HL-60 (cell line): ENCODE measurements around the gene DEGS1.
A peak's percentile ranks its signal among the peaks of the same experiment; 100 is the strongest.

Experiments used
- DNase-seq, 2 experiments: peaks; one replicate each; pipeline ENCODE4 v3.0.0-alpha.2; 2010 to 2020; ENCODE audit warnings: low read depth in 1 of 2, low spot score in 1 of 2
- H3K27ac ChIP-seq: fragments of 250-450 bp; sonication (Bioruptor Pico); replicated peaks from 2 replicates; pipeline ENCODE4 v1.5.1; 2020; ENCODE audit warnings: mild to moderate bottlenecking, moderate library complexity
- H3K27me3 ChIP-seq: fragments of 250-450 bp; sonication (Bioruptor Pico); 2 replicates; pipeline ENCODE4 v1.5.1; 2021; ENCODE audit warnings: mild to moderate bottlenecking, moderate library complexity; ENCODE audit not compliant: insufficient read depth, poor library complexity, severe bottlenecking
- H3K4me3 ChIP-seq: replicated peaks from 2 replicates; pipeline ENCODE4 v1.5.1; 2011; ENCODE audit warnings: mild to moderate bottlenecking, control low read depth, low read length; ENCODE audit not compliant: insufficient read depth
- CTCF ChIP-seq: IDR thresholded peaks from one replicate; pipeline ENCODE4 v1.5.1; 2011; ENCODE audit warnings: low read length, control low read depth, inconsistent platforms; ENCODE audit not compliant: insufficient read depth
- GABPA ChIP-seq: IDR thresholded peaks from 2 replicates; pipeline ENCODE4 v1.6.1; 2012; ENCODE audit warnings: low read depth
- POLR2AphosphoS5 ChIP-seq: IDR thresholded peaks from 2 replicates; pipeline ENCODE4 v1.6.1; 2012; ENCODE audit warnings: low read depth
- REST ChIP-seq: IDR thresholded peaks from 2 replicates; pipeline ENCODE4 v1.6.1; 2012; ENCODE audit warnings: low read depth; ENCODE audit not compliant: insufficient replicate concordance
- SPI1 ChIP-seq: IDR thresholded peaks from 2 replicates; pipeline ENCODE4 v1.6.1; 2012; ENCODE audit warnings: low read depth, mild to moderate bottlenecking, borderline replicate concordance

DEGS1 gene

GRCh38 chr1:224183591-224184312 is 712 bp downstream of the DEGS1 start:
- Histone ChIP-seq H3K27me3 (no peaks in the 10 kb centered on the region), H3K4me3 (peak overlapping the region; percentile 81)
- peak; percentile 30 for TF ChIP-seq REST
- TF ChIP-seq SPI1, result no peak
- TF ChIP-seq POLR2AphosphoS5, result peak; percentile 48

GRCh38 chr1:224185208-224185607 is 2.2 kb downstream of the DEGS1 start:
- DNase-seq, result no peak
- Histone ChIP-seq H3K27ac (no peak overlapping the region), H3K27me3 (no peaks in the 10 kb centered on the region), H3K4me3 (peak overlapping the region; percentile 81)
- no peak for TF ChIP-seq POLR2AphosphoS5
- no peak for TF ChIP-seq SPI1
- no peak for TF ChIP-seq REST
- TF ChIP-seq CTCF, result no peak
- TF ChIP-seq GABPA, result no peak

More at GRCh38 chr1:224183591-224184312, 712 bp downstream of the DEGS1 start:
- H3K27ac ChIP-seq, result peak overlapping the region; percentile 89
- DNase-seq, result peak; percentile 57 to 63

GRCh38 chr1:224188286-224188685 is 5.2 kb downstream of the DEGS1 start:
- H3K27me3 ChIP-seq, result no peaks in the 10 kb centered on the region
- H3K4me3 ChIP-seq, result no peak overlapping the region
- no peak overlapping the region for H3K27ac ChIP-seq
- DNase-seq, result no peak
- TF ChIP-seq SPI1 (no peak), REST (no peak), GABPA (no peak), POLR2AphosphoS5 (no peak), CTCF (no peak)
